ENCODE results near the gene FNDC1. TPM values are rescaled to one million over a fixed set of nuclear protein-coding genes. Genes with fewer than 3 reads are reported as not detected.

The FNDC1 gene
- total RNA-seq, 6 experiments from 2014 or later = 0.02 to 2.7 (median 0.85) TPM

DNA sequence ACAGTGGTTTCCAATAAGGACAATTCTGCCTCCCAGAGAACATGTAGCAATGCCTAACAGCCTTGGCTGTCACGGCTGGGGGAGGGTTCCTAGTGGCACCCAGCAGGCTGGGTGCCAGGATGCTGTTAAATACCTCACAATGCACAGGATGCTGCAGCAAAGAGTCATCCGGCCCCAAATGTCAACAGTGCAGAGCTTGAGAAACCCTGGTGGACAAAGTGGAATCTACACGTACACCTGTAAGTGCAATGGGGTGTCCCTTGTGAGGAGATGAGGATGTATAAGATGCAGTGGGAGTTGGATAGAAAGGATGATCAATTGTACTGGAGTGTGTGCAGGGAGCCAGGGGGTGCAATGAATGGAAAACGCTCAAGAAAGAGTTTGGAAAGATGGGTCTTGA, 142.4 kb downstream of the FNDC1 start:
- Histone ChIP-seq H3K27me3 (no peaks in the 10 kb centered on the region), H3K4me1 (peaks cover 0 to 55% (median 7%) of the 10 kb centered on the region in 4 donors), H3K9me3 (no peaks in the 10 kb centered on the region), H3K36me3 (no peaks in the 10 kb centered on the region), H3K4me3 (no peak overlapping the region), H3K27ac (no peak overlapping the region)
- intact Hi-C loops (cut with DNase I) = no loop called here
- WGBS (ENCODE audit: insufficient coverage, low coverage, low lambda C conversion rate, missing lambda C conversion rate) = 28% methylated on average over 4 of the region's 4 CpGs
- peak in 1 of 3 donors; percentile 36 for DNase-seq
- ATAC-seq = peak; percentile 11 to 80 (median 55)
- TF ChIP-seq POLR2A (IDR thresholded peaks at IDR 0.05) = no peak
- TF ChIP-seq, protein P1, sequence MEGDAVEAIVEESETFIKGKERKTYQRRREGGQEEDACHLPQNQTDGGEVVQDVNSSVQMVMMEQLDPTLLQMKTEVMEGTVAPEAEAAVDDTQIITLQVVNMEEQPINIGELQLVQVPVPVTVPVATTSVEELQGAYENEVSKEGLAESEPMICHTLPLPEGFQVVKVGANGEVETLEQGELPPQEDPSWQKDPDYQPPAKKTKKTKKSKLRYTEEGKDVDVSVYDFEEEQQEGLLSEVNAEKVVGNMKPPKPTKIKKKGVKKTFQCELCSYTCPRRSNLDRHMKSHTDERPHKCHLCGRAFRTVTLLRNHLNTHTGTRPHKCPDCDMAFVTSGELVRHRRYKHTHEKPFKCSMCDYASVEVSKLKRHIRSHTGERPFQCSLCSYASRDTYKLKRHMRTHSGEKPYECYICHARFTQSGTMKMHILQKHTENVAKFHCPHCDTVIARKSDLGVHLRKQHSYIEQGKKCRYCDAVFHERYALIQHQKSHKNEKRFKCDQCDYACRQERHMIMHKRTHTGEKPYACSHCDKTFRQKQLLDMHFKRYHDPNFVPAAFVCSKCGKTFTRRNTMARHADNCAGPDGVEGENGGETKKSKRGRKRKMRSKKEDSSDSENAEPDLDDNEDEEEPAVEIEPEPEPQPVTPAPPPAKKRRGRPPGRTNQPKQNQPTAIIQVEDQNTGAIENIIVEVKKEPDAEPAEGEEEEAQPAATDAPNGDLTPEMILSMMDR (IDR thresholded peaks at IDR 0.05) = peak in 2 of 4 donors; percentile 8 to 21

GRCh38 chr6:159312206-159312605, 143.0 kb downstream of the FNDC1 start:
- Histone ChIP-seq H3K4me1 (peaks cover 0 to 49% (median 4%) of the 10 kb centered on the region in 4 donors), H3K4me3 (no peak overlapping the region), H3K27me3 (no peaks in the 10 kb centered on the region), H3K36me3 (no peaks in the 10 kb centered on the region), H3K27ac (no peak overlapping the region), H3K9me3 (no peaks in the 10 kb centered on the region)
- WGBS (ENCODE audit: insufficient coverage, low coverage, low lambda C conversion rate, missing lambda C conversion rate) = 12% methylated on average over 1 of the region's 1 CpG
- no peak for DNase-seq
- intact Hi-C loops (cut with DNase I) = no loop called here
- no peak for ATAC-seq
- TF ChIP-seq, protein P1 (IDR thresholded peaks at IDR 0.05) = no peak

DNA sequence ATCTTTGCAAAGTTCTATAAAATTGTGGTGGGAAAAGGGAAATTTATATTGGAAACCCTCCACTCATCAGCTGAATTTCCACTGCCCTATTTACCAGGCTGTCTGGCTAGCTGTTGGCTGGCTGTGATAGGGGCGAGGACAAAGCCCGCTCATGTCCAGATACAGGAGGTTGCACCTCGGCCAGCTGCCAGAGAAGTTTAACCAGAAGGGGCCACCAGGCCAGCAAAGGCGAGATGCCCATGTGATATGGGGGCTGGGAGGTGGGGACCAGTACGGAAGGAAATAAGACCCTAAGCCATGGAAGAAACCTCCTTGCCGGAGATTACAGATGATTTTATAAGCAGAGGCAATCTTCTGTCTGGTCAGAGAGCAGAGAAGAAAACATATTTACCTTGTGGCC, 143.8 kb downstream of the FNDC1 start:
- intact Hi-C loops (cut with DNase I) = no loop called here
- Histone ChIP-seq H3K27ac (no peak overlapping the region), H3K36me3 (no peaks in the 10 kb centered on the region), H3K4me1 (peaks cover 0 to 41% (median 3%) of the 10 kb centered on the region in 4 donors), H3K9me3 (no peaks in the 10 kb centered on the region), H3K4me3 (no peak overlapping the region), H3K27me3 (no peaks in the 10 kb centered on the region)
- 86% methylated on average over 6 of the region's 6 CpGs for WGBS (ENCODE audit: insufficient coverage, low coverage, low lambda C conversion rate, missing lambda C conversion rate)
- ATAC-seq = no peak
- TF ChIP-seq, protein P1 (IDR thresholded peaks at IDR 0.05) = no peak
- no peak for DNase-seq

DNA sequence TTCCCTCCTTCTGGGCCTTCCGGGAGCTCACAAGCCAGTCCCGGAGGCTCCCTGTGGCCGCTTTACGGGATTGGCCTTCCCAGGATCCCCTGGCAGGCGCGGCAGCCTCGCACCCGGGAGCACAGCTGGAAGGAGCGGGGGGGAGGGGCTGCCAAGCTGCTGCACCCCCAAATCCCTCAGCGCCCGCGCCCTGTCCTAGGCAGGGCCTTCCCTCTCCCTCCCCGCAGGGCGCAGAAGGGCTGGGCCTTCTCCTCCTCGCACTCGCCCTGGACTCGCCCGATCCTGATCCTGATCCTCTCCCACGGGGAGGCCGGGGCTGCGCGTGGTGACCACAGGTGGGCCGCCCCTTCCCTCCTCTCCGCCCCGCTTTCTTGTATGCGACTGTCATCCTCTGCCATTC, 146.4 kb downstream of the FNDC1 start:
- 53% methylated on average over 3 of the region's 26 CpGs for WGBS (ENCODE audit: insufficient coverage, low coverage, low lambda C conversion rate, missing lambda C conversion rate)
- intact Hi-C loops (cut with DNase I) = no loop called here
- Histone ChIP-seq H3K4me1 (peaks cover 0 to 16% (median 1%) of the 10 kb centered on the region in 4 donors), H3K27ac (no peak overlapping the region), H3K36me3 (no peaks in the 10 kb centered on the region), H3K27me3 (no peaks in the 10 kb centered on the region), H3K9me3 (no peaks in the 10 kb centered on the region), H3K4me3 (no peak overlapping the region)
- DNase-seq (no peak), ATAC-seq (peak in 1 of 4 donors; percentile 24)
- TF ChIP-seq POLR2A (IDR thresholded peaks at IDR 0.05) = no peak
- TF ChIP-seq, protein P1 (IDR thresholded peaks at IDR 0.05) = no peak

DNA sequence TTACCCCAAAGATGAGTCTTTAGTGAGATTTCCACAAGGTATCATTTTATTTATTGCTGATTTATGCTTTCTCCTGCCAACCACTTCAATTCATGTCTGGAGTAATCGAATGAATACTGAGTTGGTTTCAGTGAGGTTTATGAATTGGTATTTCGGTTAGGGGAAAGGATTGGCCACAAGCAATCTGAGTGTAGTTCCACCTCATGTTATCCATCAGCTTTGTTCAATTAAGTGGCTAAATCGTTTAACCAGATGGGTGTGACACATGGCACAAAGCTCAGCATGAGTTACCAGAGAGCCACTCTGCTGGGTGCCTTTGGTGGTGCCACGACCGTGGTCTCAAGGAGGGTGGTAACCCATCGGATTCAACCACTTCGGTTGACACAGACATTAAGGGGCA, 148.2 kb downstream of the FNDC1 start:
- Histone ChIP-seq H3K36me3 (no peaks in the 10 kb centered on the region), H3K4me1 (no peaks in the 10 kb centered on the region), H3K4me3 (no peak overlapping the region), H3K27ac (no peak overlapping the region), H3K9me3 (no peaks in the 10 kb centered on the region), H3K27me3 (no peaks in the 10 kb centered on the region)
- intact Hi-C loops (cut with DNase I) = no loop called here
- DNase-seq = no peak
- ATAC-seq = no peak
- WGBS (ENCODE audit: insufficient coverage, low coverage, low lambda C conversion rate, missing lambda C conversion rate) = 67% methylated on average over 6 of the region's 7 CpGs
- TF ChIP-seq POLR2A (IDR thresholded peaks at IDR 0.05) = no peak
- TF ChIP-seq, protein P1 (IDR thresholded peaks at IDR 0.05) = no peak
